Fibroblast of skin of right biceps (primary cell): ENCODE data around the gene CH25H.
"Not testable (repeated sequence)": the region's sequence is repeated elsewhere in the genome, so short reads cannot be mapped to it uniquely, and the experiment has no call there.

Experiments used
- DNase-seq: peaks from one replicate; pipeline ENCODE4 v3.0.0-alpha.2; 2013

The CH25H gene

DNA sequence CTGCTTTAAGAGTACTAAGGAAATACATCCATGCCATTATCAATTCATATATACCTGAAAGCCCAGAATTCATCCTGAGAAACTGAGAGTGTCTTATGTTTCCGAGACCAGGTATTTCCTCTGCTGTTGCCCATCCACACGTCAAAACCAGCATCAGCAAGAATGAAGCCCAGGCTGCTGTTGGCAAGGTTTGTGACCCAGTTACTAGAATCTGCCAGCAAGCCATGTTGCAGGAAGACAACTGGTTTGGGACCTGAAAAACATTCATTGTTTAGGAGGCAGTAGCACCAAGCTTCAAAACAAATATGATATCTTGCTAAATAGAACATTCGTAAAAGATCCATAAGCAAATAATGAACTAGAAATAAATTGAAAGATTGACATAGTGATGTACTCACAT is 21.0 kb upstream of the CH25H start:
- no peak for DNase-seq

DNA sequence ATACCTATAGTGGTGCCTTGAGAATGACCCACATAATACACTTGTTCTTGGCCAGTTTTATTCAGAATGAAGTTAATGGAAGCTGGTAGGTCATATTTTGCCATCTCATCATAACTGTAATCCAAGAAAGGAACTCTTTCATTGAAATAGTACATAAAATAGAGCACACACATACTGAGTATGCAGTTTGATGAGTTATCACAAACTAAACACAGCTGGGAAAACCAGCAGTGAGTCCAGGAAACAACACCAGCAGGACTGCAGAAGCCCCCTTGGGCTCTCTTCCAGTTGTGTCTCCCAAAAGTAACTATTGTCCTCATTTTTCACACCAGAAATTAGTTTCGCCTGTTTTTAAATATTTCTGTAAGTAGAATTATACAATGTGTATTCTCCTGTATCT is 19.8 kb upstream of the CH25H start:
- DNase-seq = no peak

DNA sequence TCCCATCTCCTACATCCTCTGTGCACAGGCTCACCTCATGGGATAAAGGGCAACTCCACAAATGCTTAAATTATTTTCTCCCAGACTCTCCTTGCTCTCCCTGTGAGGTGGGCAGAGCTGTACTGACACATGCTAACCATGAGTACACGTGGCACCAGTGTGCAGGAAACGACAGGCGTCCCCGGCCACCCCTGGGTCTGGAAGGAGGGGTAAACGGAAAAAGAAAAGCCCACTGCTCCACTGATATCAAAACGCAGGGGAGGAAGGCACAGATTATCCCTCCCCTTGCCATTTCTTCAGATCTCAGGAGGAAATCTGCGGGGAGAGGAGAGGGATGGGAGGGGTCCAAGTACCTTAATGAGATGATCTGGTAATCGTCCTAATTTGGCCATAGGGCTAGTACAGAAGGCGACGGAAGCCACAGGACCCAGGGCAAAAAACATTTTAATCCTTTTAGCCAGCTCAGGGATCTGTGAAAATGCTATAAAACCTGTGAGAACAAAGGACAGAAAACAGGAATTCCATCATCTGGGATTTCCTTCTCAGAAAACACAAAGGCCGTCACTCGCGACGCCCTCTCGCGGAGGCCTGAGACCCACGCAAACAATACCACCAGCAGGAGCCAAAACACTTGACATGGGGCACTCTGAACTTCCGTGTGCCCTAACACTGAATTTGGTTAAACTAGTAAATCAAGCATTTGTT is 17.8 kb upstream of the CH25H start:
- no peak for DNase-seq

DNA sequence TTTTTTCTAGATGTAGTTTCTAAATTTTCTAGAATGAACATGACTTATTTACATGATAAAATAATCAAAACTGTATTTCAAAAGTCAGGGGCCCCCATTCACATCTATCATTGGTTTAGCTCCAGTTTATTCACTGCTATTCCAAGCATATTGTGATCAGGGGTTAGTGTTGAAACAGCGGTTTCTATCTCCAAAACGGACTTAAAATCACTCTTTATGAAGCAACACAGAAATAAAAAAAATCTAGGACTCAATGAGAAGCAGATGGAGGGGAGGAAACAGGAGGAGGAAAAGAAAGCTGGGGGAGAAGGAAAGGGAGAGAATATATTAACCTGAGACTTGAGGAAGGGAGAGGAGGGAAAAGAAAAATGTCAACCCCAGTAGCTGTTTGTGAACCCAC is 14.8 kb upstream of the CH25H start:
- DNase-seq = no peak

DNA sequence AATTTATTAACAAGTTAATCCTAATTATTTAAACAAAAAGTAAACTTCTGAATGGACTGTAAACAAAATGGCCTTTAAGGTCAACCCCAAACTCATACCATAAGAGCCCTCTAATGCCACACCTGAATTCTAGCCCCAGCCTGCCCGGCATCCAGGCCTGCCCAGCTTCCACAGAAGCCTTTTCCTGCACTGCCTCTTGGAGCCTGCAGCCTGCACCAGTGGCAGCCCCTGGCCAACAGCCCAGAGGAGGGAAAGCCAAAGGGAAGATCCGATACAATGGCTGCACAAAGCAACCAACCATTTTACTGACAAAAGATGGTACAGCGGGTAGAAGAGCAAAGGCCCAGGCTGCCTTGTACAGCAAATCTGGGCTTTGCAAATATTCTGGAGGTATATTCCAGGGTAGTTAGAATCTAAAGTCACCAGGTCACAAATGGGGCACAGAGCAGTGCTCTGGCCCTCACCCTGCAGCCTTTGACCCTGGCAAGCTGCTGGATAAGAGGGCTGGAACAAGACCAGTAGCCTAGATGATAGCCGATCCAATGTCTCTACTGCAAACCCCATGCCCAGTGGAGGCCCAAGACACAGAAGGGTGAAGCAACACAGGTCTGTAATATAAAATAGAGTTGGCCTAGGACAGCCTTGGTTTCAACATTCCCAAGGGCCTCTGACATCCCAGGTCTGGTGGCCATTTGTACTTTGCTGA is 12.5 kb upstream of the CH25H start:
- DNase-seq = no peak

DNA sequence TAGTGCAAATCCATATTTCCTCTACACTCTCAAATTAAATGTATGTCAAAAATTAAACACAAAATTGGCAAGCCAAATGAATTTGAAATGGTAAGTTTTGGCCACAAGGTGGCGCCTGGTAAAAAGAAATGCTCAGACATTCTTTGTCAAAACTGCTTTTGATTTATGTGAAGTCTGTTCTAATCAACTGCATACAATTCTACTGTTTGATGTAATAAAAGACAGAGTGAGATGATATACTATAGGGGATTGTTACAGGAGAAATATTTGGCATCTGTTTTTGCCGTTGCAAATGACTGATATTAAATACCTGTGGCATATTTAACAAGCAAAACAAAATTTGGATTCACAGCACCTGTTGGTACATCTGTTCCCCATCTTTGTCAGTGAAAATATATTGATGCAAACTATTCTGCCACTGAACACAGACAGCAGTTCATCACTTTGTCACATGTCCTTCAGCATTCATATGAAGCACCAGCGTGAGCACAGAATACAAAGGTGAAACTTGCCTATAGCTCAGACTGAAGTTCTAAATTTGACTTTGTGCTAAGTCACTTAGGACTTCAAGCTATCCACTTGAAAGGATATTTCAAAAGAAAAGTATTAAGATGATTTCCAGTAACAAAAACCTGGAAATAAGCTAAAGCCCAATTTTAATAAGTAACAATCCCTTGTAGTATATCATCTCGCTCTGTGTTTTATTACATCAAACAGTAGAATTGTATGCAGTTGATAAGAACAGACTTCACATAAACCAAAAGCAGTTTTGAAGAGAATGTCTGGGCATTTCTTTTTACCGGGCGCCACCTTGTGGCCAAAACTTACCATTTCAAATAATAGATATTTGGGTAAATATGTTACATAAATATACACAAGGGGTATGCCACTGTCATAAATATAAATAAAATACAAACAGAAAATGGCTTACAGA is 10.2 kb upstream of the CH25H start:
- peak; percentile 65 for DNase-seq

DNA sequence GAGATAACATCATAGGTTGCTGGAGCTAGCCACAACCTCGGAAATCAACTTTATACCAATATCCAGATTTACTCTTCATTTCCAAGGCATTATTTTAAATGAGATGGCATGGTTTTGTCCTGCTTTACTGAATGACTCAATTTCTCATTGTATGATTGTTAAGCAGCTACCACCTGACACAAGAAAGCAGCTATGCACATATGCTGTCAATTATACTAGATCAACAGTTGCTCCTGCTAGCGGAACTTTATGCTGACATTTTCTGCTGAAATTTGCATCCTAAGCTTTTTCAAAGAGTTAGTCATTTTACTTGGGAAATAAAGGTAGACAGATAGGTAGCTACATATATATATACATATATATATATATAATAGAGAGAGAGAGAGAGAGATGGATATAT is 8.9 kb upstream of the CH25H start:
- DNase-seq = peak; percentile 44

DNA sequence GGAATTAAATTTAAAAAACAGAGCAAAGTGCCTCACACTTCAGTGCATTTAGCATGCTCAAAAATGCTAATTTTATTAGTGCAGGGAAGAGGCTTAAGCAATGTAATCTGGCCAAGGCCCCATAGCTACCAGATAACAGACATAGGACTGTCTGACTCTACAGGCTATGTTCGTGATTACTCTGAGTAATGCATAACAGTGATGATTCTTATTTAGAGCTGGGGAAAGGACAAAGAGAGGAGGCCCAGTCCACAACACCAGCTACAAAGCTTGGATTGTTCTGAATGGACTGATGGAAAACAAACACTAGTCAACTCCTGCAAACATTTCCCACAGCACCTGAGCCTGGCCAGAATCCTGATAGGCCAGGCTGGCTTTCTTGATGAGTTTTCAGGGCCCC is 8.4 kb upstream of the CH25H start:
- no peak for DNase-seq

DNA sequence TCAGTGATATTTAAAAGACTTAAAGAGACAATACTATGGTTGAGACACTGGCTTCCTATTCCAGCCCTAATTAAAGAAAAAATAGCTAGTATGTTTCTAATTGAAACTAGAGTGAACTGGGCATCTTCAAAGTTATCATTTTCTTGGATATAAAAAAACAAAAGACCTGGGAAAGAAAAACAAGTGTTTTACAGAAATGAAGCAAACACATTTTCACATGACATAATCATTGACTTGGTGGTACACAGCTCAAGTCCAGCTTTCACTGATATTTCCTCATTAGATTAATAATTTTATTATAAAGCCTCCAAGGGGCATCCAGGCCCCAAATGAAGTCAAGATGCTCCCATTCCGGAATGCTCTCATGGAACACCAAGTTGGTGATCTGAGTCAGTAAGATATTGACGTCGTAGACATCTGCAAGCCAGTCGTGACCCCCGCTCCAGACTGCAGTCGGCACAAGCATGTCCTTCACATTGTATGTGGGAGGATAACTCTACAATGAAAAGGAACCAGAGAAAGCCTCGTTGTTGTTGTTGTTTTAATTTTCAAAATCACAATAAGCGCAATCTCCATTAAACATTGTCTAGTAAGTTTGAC is 7.5 kb upstream of the CH25H start:
- no peak for DNase-seq

DNA sequence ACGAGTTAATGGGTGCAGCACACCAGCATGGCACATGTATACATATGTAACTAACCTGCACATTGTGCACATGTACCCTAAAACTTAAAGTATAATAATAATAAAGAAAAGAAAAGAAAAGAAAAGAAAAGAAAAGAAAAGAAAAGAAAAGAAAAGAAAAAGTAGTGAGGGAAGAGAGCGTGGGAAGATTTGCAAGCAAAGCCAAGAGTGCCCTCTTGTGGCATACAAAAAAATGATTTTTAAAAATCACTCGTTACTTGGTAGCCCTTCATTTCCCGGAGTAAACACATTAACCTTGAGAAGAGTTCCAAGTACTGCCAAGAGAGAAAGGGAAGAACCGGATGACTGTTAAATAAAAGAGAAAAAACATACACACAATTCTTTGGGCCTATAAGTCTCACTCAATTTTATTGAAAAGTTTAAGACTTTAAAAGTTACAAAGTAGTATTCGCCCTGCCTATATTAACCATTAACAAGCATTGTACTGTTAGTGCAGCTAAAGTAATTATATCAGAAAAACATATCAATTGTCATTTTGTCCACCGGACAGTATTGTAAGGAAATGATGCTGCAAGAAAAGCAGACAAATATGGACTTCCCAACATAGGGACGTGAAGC is 6.2 kb upstream of the CH25H start:
- peak; percentile 48 for DNase-seq

DNA sequence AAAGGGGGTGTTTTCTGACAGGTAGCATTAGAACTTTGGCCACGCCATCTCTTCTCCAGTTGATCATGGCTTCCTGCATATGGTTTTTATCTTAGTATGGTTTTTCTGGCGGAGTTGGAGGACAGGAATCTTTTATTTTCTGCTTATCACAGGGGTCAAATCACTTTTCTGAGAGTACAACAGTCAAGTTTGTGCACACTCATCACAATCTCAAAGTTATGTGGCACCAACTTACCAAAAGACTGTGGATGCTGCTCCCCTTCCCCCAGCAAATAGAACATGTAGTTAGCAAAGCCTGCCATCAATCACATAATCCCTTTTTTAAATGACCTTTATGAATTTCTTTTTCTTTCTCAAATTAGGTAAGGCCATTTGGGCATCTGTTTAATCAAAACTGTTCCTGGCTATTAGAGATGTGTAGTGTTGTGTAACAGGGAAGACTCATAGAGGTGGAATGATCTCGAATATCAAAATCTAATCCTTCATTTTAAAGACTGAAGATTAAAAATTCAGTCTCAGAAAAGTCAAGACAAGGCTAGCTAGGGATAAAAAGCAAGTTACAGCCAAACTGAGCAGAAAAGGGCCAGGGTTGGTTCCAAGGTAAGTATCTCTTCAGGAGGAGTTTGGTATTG is 3.8 kb upstream of the CH25H start:
- no peak for DNase-seq

DNA sequence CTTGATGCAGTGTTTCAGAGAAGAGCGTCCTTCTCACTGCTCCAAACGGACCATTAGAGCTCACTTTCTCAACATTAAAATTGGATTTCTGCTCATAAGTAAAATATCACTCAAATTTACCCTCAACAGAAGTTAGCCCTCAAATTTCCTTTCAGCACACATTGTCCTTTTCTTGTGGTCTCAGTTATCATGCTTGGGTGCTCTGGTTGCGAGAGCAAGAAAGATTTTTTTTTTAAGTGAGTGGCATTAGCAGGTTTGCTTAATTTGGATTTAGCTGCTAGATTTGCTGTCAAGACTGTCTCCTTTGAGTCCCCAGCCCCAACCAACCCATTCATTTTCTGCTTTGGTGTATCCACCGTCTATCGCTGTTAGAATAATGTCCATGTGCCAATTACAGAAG is 2.6 kb upstream of the CH25H start:
- no peak for DNase-seq

DNA sequence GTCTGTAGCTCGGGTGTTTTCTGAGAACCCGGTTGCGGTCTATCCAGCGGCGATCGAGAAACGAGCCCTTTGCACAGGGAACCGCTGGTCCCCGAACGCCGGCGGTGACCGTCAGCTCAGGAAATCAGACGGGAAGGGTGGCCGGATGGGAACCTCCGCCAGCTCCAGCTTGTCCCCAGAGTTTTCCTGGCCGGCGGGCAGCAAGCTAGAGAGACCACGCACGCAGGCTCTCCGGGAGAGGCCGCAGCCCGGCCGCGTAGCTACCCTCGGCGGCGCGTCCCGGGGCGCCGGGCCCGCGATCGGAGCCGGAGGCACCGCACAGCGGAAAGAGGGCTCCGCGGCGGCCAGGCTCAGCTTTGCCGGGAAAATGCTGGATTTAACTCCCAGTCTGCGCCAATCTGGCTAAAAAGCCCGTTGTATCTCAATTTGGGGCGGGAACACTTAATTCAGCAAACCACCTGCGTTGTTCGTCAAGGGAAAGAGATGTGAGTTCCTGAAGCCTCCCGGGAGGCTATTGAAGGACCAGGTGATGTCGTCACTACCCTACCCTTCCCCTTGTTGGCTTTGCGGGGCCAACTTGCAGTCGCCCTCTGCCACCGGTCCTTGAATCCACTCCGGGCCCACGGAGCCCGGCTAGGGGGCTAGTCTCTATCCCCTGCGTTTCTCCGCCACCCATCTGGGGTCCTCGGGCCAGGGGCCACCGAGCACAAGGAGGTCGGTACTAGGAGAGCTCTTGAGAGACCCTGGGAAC is 859 bp upstream of the CH25H start:
- peak; percentile 40 for DNase-seq

DNA sequence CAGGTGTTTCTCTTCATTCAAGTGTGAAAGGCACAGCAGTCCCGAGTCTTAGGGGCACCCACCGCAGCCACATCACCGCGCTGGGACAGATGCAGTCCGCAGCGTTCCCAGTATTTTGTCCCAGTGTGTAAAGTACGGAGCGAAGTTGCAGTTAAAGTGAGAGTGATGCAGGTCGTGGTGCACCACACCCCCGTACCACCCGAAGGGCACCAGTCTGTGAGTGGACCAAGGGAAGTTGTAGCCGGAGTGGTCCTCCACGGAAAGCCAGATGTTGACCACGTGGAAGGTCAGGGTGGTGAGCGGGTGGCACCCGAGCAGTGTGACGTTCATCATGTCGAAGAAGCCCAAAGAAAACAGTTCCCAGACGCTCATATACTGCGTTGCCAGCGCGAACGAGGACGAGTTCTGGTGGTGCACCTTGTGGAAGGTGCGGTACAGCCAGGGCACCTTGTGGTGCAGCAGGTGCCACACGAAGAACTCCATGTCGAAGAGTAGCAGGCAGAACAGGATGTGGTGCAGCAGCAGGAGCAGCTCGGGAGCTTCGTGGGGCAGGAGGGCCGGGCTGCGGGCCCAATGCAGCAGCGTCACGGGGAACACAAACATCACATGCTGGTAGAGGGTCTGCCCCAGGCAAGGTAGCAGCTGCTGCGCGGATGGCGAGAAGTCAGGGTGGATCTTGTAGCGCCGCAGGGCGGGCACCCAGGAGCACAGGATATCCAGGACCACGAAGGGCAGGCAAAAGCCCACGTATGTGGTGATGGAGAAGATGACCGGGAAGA is 526 bp downstream of the CH25H start:
- DNase-seq = peak; percentile 59

DNA sequence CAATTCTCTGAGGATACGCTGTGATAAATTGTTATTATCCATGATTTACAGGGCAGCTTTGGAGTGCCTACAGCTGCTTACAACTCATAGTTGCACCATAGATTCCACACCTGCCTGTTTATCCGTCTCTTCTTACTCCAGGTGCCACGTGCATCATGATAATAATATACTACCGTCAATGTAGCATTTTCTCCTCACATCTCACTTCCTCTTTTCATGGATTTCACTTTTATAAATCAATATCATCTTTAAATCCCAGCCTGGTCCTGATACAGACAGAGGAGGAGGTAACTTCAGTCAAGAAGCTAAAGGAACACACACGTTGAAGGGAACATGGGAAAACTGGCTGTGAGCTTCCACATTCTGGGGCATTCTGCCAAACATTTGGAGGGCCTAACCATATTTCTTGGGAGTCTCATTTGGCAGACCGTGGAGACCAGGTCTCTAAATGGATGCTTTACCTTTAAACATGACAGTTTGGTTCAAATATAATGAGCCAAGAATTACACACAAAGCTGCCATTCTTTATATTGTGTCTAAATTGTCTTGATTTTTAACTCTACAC is 2.4 kb downstream of the CH25H start:
- peak; percentile 75 for DNase-seq

DNA sequence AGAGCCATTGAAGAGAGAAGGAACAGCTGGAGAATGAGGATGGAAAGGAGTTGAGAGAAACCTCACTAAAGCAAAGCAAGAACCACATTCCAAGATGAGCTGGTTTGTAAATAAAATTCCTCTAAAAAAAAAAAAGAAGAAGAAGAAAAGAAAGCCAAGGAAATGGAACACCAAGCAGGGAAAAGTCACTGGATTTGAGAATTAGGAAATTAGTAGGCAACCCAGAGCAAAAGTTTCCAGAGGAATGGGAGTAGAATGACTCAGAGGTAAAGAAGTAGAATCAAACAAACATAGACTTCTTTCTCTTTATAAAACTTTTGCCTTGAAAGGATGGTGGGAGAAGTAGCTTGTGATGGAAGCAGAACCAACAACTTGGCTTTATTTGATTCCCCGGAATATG is 3.9 kb downstream of the CH25H start:
- peak; percentile 59 for DNase-seq

DNA sequence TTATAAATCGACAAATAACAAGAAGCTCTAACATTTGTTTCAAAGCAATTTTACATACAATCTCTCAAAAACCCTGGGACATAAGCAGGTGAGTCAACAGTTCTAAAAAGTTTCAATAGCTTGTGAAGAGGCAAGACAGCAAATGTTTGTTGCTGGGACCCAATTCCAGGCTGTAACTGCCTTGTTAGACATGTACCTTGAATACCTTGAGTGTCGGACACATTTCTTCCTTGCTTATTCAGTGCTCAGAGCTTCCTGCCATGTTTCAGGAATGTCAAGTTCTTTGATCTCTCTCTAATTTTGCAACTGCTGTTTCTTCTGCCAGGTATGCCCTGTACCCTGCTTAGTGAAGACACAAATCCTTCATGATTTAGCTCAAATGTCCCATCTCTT is 5.1 kb downstream of the CH25H start:
- DNase-seq = no peak

DNA sequence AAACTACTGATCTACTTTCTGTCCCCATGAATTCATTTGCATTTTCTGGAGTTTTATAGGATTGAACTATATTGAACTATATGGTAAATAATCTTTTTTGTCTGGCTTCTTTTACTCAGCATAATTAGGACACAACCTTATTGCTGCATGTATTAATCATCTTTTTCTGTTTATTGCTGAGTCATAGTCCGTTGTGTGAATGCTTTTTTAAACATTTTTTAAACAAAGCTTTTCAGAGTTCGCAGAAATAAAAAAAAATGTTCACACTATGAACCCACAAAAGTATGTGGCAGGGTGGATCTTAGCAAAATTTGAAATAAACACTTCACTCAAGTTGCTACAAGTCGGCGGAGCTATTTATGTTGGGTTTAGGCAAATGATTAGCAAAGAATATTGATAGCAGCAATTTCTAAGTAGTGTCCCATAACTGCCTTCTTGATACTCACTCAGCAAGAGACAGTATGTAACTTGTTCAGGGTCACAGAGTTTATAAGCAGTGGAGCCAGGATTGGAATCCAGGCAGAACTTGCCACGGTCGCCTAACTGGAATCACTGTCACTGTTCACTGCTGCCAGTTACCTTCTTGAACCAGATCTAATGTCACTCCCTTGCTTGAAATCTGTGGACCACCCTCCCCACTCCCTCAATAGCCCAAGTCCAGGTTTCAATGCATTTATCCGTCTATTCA is 5.6 kb downstream of the CH25H start:
- no peak for DNase-seq

DNA sequence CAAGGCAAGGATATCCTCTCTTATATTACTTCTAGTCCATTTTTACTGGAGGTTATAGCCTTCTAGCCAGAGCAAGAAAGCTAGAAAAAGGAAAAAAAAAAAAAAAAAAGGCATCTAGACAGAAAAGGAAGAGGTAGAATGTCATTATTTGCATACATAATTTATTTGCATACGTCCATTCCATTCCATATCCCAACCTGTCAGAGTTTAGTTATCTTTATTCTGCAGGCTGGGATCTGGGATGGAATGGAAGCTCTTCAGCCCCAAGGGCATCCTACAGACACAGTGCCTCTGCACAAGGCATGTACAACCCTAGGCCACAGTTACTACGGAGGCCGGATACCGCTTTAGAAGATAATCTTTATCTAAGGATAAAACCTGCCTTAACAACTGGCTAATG is 9.6 kb downstream of the CH25H start:
- no peak for DNase-seq

DNA sequence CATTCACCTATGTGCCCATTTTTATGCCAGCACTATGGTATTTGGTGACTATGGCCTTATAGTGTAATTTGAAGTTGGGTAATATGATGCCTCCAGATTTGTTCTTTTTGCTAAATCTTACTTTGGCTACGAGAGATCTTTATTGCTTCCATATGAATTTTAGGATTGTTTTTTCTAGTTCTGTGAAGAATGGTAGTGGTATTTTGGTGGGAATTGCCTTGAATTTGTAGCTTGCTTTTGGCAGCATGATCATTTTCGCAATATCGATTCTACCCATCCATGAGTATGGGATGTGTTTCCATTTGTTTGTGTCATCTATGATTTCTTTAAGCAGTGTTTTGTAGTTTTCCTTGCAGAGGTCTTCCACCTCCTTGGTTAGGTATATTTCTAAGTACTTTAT is 15.8 kb downstream of the CH25H start:
- DNase-seq = not testable (repeated sequence)
